Esophagus mucosa (tissue), 1 donor: ENCODE data around the gene GABARAPL1. TPM values are rescaled to one million over a fixed set of nuclear protein-coding genes. Genes with fewer than 3 reads are reported as not detected.

Source experiments
- ATAC-seq: fragments of 200-7000 bp; cut with Tn5 transposase; one replicate; pipeline ENCODE4 v1.9.1; 2020
- total RNA-seq: library from RNA; stranded (reverse); gene quantifications from one replicate; pipeline ENCODE4 v1.2.4, GENCODE V29; 2023
- donor health status: DM: yes; HTN: yes; CAD: no.

GABARAPL1 gene
- total RNA-seq, 1 donor from 2014 or later = 8.1 TPM

DNA sequence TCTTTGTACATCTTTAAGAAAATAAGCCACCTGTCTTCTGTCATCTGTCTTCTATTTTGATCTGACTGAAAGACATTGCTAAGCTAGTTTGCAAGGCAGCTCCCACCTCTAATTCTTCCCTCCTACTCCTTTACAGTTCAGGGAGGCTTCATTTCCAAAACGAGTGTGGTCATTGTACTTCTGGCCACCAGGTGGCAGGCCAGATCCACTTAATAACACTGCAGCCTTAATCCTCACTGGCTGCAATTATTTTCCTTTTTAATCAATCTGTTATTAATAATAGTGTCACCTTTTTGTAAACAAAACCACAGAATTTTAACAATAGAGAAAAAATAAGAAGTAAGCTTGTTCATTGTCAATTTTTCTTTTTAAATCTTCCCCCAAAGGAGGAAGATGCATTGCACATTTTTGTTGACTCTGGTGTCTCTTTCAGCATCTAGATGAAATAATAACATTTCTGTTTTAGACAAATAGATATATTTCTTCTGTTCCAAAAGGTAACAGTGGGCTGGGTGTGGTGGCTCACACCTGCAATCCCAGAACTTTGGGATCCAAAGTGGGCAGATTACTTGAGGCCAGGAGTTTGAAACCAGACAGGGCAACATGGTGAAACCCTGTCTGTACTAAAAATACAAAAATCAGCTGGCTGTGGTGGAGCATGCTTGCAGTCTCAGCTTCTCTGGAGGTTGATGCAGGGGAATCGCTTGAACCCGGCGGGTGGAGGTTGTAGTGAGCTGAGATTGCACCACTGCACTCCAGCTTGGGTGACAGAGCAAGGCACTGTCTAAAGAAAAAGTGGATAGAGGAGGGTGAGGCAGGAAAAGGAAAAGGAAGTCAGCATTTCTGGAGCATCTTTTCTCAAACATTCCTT lies 23.3 kb downstream of the GABARAPL1 start:
- peak; percentile 73 for ATAC-seq

DNA sequence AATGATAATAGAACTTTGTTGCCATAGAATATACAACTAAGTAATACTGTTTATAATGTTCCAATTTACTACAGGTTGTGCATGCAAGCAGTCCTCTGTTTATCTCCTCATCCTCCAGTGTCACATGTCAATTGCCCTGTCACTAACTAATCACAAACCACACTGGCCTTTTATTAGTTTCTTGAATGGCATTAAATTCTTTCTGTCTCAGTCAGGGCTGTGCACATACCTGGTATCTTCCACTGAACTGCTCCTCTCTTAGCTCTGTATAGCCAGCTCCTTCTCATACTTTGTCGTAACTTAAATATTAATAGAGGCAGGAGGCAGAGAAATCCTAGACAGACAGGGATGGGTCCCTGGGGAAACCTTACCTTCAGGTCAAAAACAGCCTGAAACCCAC lies 24.0 kb downstream of the GABARAPL1 start:
- no peak for ATAC-seq

- no peak for ATAC-seq
These were observed 25.8 kb downstream of the GABARAPL1 start for GRCh38 chr12:10238526-10238925.

DNA sequence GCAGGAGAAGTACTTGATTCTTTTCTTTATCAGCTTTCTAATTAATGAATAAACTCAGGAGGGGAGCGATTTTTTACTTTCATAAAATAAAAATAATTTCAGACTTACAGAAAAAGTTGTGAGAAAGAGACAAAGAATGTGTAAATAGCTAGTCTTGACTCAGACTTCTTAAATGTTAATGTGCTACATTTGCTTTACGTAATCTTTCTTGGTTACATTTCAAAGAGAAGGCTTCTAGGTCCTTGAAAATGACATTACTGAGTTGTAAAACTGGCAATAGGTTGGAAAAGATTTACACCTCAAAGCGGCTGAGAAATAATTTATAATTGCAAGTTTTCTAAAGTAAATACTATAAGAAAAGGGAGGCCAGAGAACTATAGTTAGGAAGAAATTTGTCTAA lies 28.6 kb downstream of the GABARAPL1 start:
- no peak for ATAC-seq

- ATAC-seq = no peak
These were observed 29.1 kb downstream of the GABARAPL1 start for GRCh38 chr12:10241727-10242126.

GRCh38 chr12:10242539-10242938 lies 29.9 kb downstream of the GABARAPL1 start:
- ATAC-seq = no peak

DNA sequence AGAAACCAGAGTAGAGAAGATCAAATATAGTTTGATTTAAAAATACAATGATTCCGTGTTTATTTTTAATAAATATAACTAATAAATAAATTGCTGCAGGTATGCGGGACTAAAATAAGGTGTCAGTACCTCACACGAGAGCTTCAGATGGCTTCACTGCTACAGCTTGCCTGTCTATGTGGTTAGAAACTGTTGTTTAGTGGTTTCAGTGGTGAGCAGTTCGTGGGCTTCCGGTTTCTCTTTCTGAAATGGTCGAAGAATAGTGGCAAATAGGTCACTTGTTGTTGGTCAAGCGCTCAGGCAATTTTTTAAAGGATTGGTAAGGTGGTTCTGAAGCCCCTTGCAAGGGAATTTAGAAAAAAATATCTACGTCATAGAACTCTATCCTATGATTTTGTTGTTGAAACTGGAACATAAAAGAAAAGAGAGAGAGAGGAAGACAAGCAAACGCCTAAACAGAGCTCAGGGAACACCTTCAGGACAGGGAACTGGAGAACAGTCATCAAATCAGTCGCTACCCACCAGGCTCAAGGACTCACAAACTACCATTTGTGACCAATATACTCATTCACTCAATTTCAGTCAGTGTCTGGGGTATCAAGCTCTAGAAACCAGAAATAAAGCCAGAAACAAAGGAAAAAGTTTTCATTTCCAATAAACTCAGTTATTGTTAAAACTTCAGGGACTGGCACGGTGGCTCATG lies 31.3 kb downstream of the GABARAPL1 start:
- ATAC-seq = no peak

DNA sequence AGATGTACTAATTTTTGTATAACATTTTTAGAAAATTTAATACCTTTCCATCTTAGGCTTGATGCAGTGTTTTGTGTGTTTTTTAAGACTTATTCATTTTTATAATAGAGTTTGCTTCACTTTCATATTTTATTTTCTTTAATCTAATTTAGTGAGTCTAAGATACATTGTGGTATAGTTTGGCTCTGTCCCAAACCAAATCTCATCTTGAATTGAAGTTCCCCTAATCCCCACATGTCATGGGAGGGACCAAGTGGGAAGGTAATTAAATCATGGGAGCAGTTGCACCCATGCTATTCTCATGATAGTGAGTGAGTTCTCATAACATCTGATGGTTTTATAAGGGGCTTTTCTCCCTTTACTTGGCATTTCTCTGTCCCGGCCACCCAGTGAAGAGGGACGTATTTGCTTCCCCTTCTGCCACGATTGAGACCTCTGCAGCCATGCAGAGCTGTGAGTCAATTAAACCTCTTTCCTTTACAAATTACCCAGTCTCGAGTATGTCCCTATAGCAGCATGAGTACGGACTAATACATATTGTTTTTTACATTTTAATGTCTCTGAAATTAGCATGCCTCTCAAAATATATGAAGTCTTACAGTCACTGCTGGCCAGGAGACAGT lies 34.9 kb downstream of the GABARAPL1 start:
- no peak for ATAC-seq

DNA sequence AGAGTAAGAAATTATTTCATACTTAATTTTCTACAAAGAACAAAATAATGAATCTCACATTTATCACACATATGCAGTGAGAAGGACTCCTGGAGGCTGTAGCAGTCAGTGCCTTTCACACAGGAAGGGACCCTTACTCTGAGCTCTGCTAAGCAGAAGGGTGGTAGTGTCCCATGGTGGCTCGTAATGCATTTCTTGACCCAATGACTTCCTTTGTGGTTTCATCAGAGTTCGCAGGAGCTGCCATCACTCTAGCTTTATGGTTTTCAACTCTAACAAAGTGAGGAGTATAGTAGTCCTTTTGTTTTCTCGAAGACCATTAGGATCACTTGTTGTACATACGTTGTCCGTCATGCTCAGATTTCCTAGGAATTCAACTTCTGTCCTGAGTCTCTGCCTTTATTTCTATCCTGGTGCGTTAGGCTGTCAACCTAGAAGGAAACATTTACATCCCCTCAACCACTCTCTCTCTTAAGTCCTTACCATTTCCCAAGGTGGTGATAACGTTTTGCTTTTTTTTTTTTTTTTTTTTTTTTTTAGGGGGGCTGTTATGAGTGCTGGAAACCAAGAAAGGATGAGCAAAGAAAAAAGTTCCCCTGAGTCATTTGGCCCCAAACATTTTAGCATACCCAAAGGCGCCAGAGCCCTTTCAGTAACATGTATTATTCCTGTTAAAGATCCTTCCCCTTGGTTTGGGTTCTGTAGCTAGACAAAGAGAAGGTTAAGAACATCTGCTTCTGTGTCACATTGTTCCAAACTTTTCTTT lies 37.2 kb downstream of the GABARAPL1 start:
- no peak for ATAC-seq

DNA sequence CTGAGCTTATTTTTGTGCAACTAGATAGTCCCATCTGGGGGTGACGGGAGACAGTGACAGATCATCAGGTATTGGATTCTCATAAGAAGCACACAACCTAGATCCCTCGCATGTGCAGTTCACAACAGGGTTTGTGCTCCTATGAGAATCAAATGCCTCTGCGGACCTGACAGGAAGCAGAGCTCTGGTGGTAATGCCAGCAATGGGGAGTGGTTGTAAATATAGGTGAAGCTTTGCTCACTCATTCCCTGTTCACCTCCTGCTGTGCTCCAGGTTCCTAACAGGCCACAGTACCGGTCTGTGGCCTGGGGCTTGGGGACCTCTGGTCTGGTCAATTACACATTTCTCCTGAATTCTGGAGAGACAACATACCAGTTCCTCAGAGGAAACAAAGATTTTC lies 39.0 kb downstream of the GABARAPL1 start:
- ATAC-seq = no peak

DNA sequence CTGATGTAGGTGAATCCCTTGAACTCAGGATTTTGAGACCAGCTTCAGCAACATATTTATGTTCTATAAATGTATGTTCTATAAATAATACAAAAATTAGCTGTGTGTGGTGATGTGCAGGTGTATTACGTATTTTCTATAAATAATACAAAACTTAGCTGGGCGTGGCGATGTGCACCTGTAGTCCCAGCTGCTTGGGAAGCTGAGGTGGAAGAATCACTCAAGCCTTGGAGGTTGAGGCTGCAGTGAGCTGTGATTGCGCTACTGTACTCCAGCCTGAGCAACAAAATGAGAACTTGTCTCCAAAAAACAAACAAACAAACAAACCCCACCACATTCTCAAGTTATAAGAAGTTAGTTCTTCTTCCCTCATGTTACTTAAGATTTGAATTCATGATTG lies 39.5 kb downstream of the GABARAPL1 start:
- no peak for ATAC-seq

- no peak for ATAC-seq
These were observed 43.4 kb downstream of the GABARAPL1 start for GRCh38 chr12:10256064-10256463.

DNA sequence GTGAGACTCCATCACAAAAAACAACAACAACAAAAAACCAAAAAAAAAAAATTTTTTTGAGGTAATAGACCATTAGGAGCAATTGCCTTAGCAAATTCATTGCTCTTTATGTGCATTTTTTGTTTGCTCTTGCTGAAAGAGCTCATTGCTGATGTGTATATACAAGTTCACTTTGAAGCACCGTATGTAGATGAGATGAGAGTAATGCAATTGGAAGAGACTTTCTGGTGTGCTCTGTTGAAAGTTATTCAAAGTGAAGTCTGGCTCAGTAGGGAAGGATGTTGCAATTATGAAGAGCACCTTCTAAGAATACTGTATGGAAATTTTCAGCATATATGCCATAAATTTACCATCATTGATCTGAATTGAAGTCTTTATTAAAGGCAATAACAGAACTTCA lies 48.2 kb downstream of the GABARAPL1 start:
- ATAC-seq = no peak

DNA sequence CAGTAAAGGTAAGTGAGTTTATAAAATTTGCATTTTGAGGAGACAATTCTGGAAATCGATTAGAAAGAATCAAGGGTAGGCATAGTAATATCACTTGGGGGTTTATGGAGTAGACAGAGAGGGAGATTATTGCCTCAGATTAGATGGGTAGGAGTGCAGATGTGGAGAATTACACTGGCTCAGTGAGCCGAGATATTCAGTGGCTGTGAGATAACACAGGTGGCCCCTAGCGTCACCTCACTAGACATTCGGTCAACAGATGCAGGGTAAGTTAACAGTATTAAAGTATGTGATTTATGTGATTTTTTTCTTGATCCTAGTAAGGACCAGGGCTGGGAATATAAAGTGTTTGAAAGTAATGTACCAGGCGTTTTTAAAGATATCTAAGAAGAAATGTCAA lies 55.4 kb downstream of the GABARAPL1 start:
- no peak for ATAC-seq

- no peak for ATAC-seq
These were observed 59.8 kb downstream of the GABARAPL1 start for GRCh38 chr12:10272467-10272866.

Other genes starting within 250 kb of the GABARAPL1 start
- gene CLEC12A, start 241.5 kb upstream of the GABARAPL1 start, total RNA-seq = 0.36 TPM
- gene CLEC1B, start 213.8 kb upstream of the GABARAPL1 start, total RNA-seq = not detected
- not detected for gene CLEC12B, start 202.2 kb upstream of the GABARAPL1 start, total RNA-seq
- not detected for gene CLEC9A, start 182.2 kb upstream of the GABARAPL1 start, total RNA-seq
- gene CLEC1A, start 113.9 kb upstream of the GABARAPL1 start, total RNA-seq = 0.68 TPM
- gene CLEC7A, start 82.7 kb upstream of the GABARAPL1 start, total RNA-seq = 22.3 TPM
- 0.24 TPM for gene OLR1, start 40.7 kb upstream of the GABARAPL1 start, total RNA-seq
- not detected for gene TMEM52B, start 33.8 kb upstream of the GABARAPL1 start, total RNA-seq
- not detected for gene KLRD1, start 95.0 kb downstream of the GABARAPL1 start, total RNA-seq
- not detected for gene KLRK1, start 177.2 kb downstream of the GABARAPL1 start, total RNA-seq
- gene KLRC4, start 196.9 kb downstream of the GABARAPL1 start, total RNA-seq = not detected
- not detected for gene KLRC3, start 207.7 kb downstream of the GABARAPL1 start, total RNA-seq
- 0.60 TPM for gene KLRC2, start 223.1 kb downstream of the GABARAPL1 start, total RNA-seq
- gene KLRC1, start 240.5 kb downstream of the GABARAPL1 start, total RNA-seq = not detected